Fibroblast of skin of abdomen (primary cell): ENCODE results near the gene DLL4.
A peak's percentile ranks its signal among the peaks of the same experiment; 100 is the strongest.

Experiments
- DNase-seq: peaks from one replicate; pipeline ENCODE4 v3.0.0-alpha.2; 2013

Gene DLL4

GRCh38 chr15:40906091-40906990, 22.8 kb upstream of the DLL4 start:
- peak; percentile 88 for DNase-seq

- peak; percentile 17 for DNase-seq
These were observed 21.9 kb upstream of the DLL4 start for GRCh38 chr15:40906991-40907802.

- DNase-seq, result no peak
These were observed 21.0 kb upstream of the DLL4 start for GRCh38 chr15:40908095-40908494.

- DNase-seq, result peak; percentile 85
These were observed 19.2 kb upstream of the DLL4 start for GRCh38 chr15:40909662-40910630.

GRCh38 chr15:40911141-40911540, 18.0 kb upstream of the DLL4 start:
- DNase-seq, result no peak

GRCh38 chr15:40911693-40912092, 17.4 kb upstream of the DLL4 start:
- no peak for DNase-seq

GRCh38 chr15:40912478-40912877, 16.7 kb upstream of the DLL4 start:
- no peak for DNase-seq

GRCh38 chr15:40914013-40914412, 15.1 kb upstream of the DLL4 start:
- no peak for DNase-seq

GRCh38 chr15:40914486-40914885, 14.7 kb upstream of the DLL4 start:
- DNase-seq, result no peak

GRCh38 chr15:40915116-40915661, 14.0 kb upstream of the DLL4 start:
- no peak for DNase-seq

- DNase-seq, result no peak
These were observed 13.5 kb upstream of the DLL4 start for GRCh38 chr15:40915679-40916078.

GRCh38 chr15:40917585-40917984, 11.6 kb upstream of the DLL4 start:
- DNase-seq, result no peak

- DNase-seq, result no peak
These were observed 10.9 kb upstream of the DLL4 start for GRCh38 chr15:40918146-40918798.

- DNase-seq, result no peak
These were observed 10.2 kb upstream of the DLL4 start for GRCh38 chr15:40918799-40919392.

- DNase-seq, result no peak
These were observed 7.1 kb upstream of the DLL4 start for GRCh38 chr15:40921949-40922607.

- DNase-seq, result no peak
These were observed 6.5 kb upstream of the DLL4 start for GRCh38 chr15:40922608-40923005.

GRCh38 chr15:40923551-40923950, 5.6 kb upstream of the DLL4 start:
- DNase-seq, result no peak

- DNase-seq, result no peak
These were observed 3.7 kb upstream of the DLL4 start for GRCh38 chr15:40925495-40925862.

- peak; percentile 10 for DNase-seq
These were observed 3.1 kb upstream of the DLL4 start for GRCh38 chr15:40925863-40926658.
